ENCODE data around the gene MAPKAPK3.

The MAPKAPK3 gene

GRCh38 chr3:50612970-50613846 lies 3.7 kb upstream of the MAPKAPK3 start:
- TF ChIP-seq RARB (CRISPR knock-in tag; IDR thresholded peaks at IDR 0.05) (no peak), SNAI2 (CRISPR knock-in tag; IDR thresholded peaks at IDR 0.05) (no peak), POU6F1 (CRISPR knock-in tag; IDR thresholded peaks at IDR 0.05; ENCODE audit: borderline replicate concordance, low read depth) (no peak), OSR1 (CRISPR knock-in tag; IDR thresholded peaks at IDR 0.05) (no peak), ZFP30 (CRISPR knock-in tag; IDR thresholded peaks at IDR 0.05) (no peak), BACH2 (CRISPR knock-in tag; IDR thresholded peaks at IDR 0.05; ENCODE audit: borderline replicate concordance) (no peak), TCF4 (CRISPR knock-in tag; IDR thresholded peaks at IDR 0.05; ENCODE audit: borderline replicate concordance) (no peak), ZFP3 (CRISPR knock-in tag; IDR thresholded peaks at IDR 0.05) (no peak), ZNF8 (CRISPR knock-in tag; IDR thresholded peaks at IDR 0.05) (no peak), ISL1 (CRISPR knock-in tag; IDR thresholded peaks at IDR 0.05) (no peak), ZNF565 (CRISPR knock-in tag; conservative IDR thresholded peaks at IDR 0.05; ENCODE audit: low read depth) (no peak), ESRRG (CRISPR knock-in tag; IDR thresholded peaks at IDR 0.05) (no peak), ARNTL (CRISPR knock-in tag; IDR thresholded peaks at IDR 0.05; ENCODE audit: borderline replicate concordance, low read depth) (no peak), TSHZ2 (CRISPR knock-in tag; IDR thresholded peaks at IDR 0.05) (no peak)
- TF ChIP-seq, protein P1, sequence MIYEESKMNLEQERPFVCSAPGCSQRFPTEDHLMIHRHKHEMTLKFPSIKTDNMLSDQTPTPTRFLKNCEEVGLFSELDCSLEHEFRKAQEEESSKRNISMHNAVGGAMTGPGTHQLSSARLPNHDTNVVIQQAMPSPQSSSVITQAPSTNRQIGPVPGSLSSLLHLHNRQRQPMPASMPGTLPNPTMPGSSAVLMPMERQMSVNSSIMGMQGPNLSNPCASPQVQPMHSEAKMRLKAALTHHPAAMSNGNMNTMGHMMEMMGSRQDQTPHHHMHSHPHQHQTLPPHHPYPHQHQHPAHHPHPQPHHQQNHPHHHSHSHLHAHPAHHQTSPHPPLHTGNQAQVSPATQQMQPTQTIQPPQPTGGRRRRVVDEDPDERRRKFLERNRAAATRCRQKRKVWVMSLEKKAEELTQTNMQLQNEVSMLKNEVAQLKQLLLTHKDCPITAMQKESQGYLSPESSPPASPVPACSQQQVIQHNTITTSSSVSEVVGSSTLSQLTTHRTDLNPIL (CRISPR knock-in tag; IDR thresholded peaks at IDR 0.05; ENCODE audit: low read depth): no peak
- TF ChIP-seq, protein P2, sequence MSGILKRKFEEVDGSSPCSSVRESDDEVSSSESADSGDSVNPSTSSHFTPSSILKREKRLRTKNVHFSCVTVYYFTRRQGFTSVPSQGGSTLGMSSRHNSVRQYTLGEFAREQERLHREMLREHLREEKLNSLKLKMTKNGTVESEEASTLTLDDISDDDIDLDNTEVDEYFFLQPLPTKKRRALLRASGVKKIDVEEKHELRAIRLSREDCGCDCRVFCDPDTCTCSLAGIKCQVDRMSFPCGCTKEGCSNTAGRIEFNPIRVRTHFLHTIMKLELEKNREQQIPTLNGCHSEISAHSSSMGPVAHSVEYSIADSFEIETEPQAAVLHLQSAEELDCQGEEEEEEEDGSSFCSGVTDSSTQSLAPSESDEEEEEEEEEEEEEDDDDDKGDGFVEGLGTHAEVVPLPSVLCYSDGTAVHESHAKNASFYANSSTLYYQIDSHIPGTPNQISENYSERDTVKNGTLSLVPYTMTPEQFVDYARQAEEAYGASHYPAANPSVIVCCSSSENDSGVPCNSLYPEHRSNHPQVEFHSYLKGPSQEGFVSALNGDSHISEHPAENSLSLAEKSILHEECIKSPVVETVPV (CRISPR knock-in tag; IDR thresholded peaks at IDR 0.05): no peak
- no peak for ATAC-seq

DNA sequence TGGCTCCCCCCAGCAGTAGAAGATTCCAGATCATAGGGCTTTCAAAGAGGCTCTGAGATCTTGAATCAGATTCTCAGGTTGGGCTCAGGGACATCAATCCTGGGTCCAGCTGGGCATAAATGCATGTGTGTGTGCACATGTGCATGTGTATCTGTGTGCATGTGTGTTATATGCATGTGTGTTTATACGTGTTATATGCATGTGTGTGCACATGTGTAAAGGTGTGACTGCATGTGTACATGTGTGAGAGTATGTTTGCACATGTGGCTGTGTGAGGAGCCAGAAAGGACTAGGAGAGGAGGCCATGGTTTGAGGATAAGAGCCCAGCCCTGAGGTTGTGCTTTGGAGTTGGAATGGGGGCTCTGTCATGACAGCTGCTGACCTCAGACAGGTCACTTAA lies 1.8 kb upstream of the MAPKAPK3 start:
- ATAC-seq: no peak
- TF ChIP-seq, protein P2 (CRISPR knock-in tag; IDR thresholded peaks at IDR 0.05): no peak
- TF ChIP-seq TCF4 (CRISPR knock-in tag; IDR thresholded peaks at IDR 0.05; ENCODE audit: borderline replicate concordance): no peak
- no peak for TF ChIP-seq GLIS3 (CRISPR knock-in tag; IDR thresholded peaks at IDR 0.05)
- no peak for TF ChIP-seq ARNTL (CRISPR knock-in tag; IDR thresholded peaks at IDR 0.05; ENCODE audit: borderline replicate concordance, low read depth)
- no peak for TF ChIP-seq PATZ1 (CRISPR knock-in tag; IDR thresholded peaks at IDR 0.05; ENCODE audit: borderline replicate concordance)
- TF ChIP-seq BACH2 (CRISPR knock-in tag; IDR thresholded peaks at IDR 0.05; ENCODE audit: borderline replicate concordance): no peak
- no peak for TF ChIP-seq ESRRG (CRISPR knock-in tag; IDR thresholded peaks at IDR 0.05)
